Fibroblast of pulmonary artery (primary cell): ENCODE measurements around the gene MMD.

Source experiments
- DNase-seq: peaks from one replicate; pipeline ENCODE4 v3.0.0-alpha.2; 2010; ENCODE audit warnings: low read depth
- H3K4me3 ChIP-seq: replicated peaks from 2 replicates; pipeline ENCODE4 v1.5.1; 2011; ENCODE audit warnings: low read depth, mild to moderate bottlenecking, control low read depth, low read length, moderate library complexity
- TF ChIP-seq, protein P1 (sequence below): IDR thresholded peaks from 2 replicates; pipeline ENCODE4 v1.5.1; 2011; ENCODE audit warnings: mild to moderate bottlenecking, control low read depth, low read length, inconsistent platforms; ENCODE audit errors: missing control alignments

Gene MMD

DNA sequence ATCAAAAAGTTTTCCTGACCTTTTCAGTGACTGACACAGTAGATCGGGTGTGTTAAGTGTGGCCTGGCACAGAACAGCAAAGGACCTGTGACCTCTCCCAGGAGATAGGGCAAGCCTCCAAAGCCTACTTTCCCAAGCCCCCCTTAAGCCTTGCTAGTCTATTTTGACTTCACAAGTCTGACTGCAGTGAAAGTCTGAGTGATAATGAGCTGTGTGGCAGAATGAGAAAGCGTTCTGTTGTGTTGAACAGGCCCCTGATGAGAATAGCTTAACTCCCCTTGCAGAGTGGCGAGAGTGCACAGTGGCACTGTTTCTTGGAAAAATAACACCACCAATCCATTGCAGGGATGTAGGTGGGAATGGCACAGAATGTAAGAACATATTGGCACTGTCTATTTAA, 32.8 kb downstream of the MMD start:
- TF ChIP-seq, protein P1, sequence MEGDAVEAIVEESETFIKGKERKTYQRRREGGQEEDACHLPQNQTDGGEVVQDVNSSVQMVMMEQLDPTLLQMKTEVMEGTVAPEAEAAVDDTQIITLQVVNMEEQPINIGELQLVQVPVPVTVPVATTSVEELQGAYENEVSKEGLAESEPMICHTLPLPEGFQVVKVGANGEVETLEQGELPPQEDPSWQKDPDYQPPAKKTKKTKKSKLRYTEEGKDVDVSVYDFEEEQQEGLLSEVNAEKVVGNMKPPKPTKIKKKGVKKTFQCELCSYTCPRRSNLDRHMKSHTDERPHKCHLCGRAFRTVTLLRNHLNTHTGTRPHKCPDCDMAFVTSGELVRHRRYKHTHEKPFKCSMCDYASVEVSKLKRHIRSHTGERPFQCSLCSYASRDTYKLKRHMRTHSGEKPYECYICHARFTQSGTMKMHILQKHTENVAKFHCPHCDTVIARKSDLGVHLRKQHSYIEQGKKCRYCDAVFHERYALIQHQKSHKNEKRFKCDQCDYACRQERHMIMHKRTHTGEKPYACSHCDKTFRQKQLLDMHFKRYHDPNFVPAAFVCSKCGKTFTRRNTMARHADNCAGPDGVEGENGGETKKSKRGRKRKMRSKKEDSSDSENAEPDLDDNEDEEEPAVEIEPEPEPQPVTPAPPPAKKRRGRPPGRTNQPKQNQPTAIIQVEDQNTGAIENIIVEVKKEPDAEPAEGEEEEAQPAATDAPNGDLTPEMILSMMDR = no peak
- H3K4me3 ChIP-seq = no peak overlapping the region
- no peak for DNase-seq

DNA sequence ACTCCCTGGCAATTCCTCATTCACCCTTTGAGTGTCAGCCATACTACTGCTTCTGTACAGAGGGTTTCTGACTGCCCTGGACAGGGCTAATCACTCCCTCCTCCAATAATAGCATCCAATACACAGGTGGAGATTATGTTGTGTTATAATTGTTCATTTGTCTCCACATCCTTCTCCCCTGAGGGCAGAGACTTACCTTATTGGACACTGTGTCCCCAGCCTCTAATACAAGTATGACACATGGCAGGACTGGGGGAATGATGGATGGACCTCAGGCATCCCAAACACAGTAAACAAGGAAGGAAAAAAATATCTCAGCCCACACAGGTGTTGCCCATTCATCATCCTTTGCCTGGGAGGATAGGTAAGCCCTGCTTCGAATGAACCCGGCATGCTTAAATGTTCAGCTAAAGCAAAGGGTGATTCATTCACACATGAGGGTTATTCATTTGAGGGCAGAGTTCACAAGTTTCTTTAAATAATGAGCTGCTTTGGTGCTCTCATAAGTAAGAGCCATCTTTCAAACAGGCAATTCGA, 34.8 kb downstream of the MMD start:
- H3K4me3 ChIP-seq = no peak overlapping the region
- TF ChIP-seq, protein P1 = no peak
- no peak for DNase-seq

DNA sequence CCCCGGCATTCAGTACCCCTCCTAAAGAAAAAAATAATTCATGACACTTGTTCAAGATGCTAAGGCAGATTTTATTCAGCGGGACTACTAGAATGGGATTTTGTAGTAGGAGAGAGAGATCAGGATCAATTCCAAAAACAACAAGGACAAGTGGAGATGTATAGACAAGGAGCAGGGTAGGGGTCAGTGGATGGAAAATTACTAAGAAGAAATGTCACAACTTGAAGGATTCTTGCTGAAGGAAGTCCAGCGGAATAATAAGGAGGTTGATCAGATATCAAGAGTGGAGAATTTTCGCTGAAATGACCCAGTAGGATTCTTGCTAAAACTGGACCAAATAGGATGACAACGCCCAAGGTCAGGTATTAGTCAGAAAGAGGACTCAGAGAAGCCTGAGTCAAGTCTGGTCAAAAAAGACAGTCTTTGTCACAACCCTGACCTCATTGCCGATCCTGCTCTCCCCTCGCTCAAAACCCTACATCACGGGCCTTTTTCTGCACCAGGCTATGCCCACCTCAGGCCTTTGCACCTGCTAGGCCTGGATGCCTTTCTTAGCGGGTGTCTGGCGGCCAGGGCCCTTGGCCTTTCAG, 36.9 kb downstream of the MMD start:
- DNase-seq = no peak
- no peak overlapping the region for H3K4me3 ChIP-seq
- TF ChIP-seq, protein P1 = no peak

DNA sequence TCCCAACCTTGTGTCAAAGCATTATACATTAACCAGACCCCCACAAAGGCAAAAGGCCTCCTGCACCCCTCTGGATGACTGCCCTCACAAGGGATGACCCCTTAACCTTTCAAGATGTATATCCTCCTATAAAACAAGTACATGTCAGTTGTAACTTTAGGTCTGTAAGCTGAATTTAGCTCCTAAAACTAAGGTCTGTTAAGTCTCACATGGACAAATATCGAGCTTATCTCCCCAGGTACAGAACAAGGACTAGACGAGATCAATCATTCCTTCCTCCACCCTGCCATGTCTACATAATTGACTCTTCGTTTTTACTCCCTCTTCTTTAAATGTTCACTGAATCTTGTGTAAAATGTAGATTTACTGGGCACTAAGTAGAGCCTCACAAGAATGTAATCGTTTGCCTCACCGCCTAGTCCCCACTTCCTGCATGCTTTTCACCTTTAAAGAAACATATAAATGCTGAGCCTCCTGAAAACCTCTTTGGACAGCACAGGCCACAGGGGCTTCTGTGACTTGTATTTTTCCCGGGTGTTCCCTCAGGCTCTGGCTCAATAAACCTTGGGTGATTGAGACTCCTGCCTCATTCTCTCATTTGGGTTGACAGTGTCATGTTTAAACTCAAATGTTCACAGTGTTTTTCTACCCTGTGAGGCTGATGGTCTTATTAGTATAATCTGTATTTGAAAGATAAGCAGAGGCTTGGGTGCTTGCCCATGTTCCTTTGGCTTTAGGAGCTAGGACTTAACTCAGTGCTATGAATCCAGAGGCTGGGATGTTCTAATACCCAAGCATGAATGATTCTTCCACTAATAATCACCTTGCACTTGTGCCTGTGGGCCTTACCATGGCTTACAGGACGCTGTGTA, 37.6 kb downstream of the MMD start:
- no peak for DNase-seq
- TF ChIP-seq, protein P1 = no peak
- no peak overlapping the region for H3K4me3 ChIP-seq

DNA sequence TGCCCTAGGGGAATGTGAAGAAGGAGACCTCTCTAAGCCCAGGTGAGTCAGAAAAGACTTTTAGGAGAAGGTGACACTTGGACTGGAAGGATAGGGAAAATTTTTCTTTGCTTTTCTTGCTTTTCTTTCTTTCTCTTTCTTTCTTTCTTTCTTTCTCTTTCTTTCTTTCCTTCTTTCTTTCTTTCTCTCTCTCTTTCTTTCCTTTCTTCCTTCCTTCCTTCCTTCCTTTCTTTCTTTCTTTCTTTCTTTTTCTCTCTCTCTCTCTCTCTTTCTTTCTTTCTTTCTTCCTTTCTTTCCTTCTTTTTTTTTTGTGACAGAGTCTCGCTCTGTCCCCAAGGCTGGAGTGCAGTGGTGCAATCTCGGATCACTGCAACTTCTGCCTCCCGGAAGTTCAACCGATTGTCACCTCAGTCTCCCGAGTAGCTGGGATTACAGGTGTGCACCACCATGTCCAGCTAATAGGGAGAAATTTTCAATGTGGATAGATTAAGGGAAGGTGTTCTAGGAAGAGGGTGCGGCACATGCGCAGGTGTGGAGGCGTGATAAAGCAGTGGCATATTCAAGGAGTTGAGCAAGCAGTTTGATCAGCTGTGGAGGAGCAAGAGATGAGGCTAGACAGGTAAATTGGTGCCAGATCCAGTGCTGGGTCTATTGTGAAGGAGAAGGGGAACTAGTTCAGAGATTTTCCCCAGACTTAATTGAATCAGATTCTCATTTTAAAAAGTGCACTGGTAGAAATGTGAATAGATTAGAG, 40.4 kb downstream of the MMD start:
- TF ChIP-seq, protein P1 = no peak
- no peak overlapping the region for H3K4me3 ChIP-seq
- no peak for DNase-seq

DNA sequence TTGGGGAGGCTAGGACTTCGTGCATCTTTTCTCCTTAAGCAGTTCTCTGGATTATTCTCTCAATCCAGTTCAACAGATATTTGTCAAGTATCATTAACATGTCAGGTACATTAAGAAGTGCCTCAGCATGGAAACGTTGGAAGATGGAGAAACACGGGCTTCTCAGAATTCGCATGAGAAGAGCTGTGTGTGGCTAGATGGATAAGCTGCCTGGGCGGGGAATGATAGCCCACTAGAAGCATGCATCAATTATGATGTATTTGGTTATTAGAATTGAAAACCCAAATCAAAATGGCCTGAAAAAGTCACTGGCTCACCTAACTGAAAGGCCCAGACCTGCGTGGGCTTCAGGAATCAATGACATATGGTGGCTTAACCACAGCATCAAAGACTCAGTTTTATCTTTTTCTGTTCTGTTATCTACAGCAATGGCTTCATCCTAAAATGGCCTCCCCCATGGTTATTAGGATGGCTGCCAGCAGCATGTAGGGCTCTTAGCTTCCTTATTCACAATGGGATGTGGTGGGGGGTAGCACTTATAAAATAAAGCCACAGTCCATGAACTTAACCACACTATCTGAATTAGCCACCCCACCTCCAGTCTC, 43.9 kb downstream of the MMD start:
- TF ChIP-seq, protein P1 = no peak
- no peak for DNase-seq
- H3K4me3 ChIP-seq = no peak overlapping the region
